Neutrophil (primary cell): ENCODE results near the gene ZBTB16.

Source experiments
- H3K27ac ChIP-seq: fragments of 200-600 bp; sonication (generic); 2 replicates; pipeline ENCODE4 v1.5.1; 2016; ENCODE audit warnings: mild to moderate bottlenecking, moderate library complexity
- H3K27me3 ChIP-seq: fragments of 200-600 bp; sonication (generic); 2 replicates; pipeline ENCODE4 v1.6.0; 2016; ENCODE audit warnings: mild to moderate bottlenecking
- H3K36me3 ChIP-seq: fragments of 200-600 bp; sonication (generic); 2 replicates; pipeline ENCODE4 v1.5.1; 2017
- H3K4me1 ChIP-seq, 2 experiments: fragments of 200-600 bp in 1 of 2; sonication (generic) in 1 of 2; 1 replicate in 1 of 2; 2 replicates in 1 of 2; pipeline versions ENCODE4 v1.5.1 to v1.6.1; 2013 to 2016; ENCODE audit warnings: low read depth in 1 of 2, low read length in 1 of 2, mild to moderate bottlenecking in 1 of 2, moderate library complexity in 1 of 2; ENCODE audit not compliant: control insufficient read depth in 1 of 2, insufficient read depth in 1 of 2
- H3K4me3 ChIP-seq, 2 experiments: fragments of 200-600 bp in 1 of 2; sonication (generic) in 1 of 2; 1 replicate in 1 of 2; 2 replicates in 1 of 2; pipeline ENCODE4 v1.5.1; 2013 to 2016; ENCODE audit warnings: low read depth in 1 of 2, low read length in 1 of 2, mild to moderate bottlenecking in 1 of 2, moderate library complexity in 1 of 2
- H3K9me3 ChIP-seq: fragments of 200-600 bp; sonication (generic); 2 replicates; pipeline ENCODE4 v1.5.1; 2016
- TF ChIP-seq, protein P1 (sequence below): fragments of 200-600 bp; sonication (generic); IDR thresholded peaks from 2 replicates; pipeline ENCODE4 v1.5.1; 2016; ENCODE audit warnings: antibody characterized with exemption

The ZBTB16 gene

DNA sequence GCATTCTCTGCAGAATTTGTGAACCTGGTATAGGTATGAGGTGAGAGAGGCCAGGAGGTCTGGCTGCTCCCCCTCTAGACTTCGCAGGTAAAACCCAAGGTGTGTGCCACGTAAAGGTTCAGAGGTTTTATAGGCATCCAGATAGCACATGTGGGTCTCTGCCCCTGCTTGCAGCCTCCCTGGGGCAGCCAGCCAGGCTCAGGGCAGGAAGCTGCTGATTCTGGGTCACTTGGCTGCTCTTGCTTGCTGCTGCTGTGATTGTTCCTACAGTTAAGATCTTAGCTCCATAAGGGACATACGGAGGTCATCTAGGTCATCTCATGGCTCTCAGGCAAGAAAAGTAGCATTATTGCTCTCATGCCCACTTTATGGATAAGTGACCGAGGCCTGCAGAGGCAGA, 30.2 kb downstream of the ZBTB16 start:
- TF ChIP-seq, protein P1, sequence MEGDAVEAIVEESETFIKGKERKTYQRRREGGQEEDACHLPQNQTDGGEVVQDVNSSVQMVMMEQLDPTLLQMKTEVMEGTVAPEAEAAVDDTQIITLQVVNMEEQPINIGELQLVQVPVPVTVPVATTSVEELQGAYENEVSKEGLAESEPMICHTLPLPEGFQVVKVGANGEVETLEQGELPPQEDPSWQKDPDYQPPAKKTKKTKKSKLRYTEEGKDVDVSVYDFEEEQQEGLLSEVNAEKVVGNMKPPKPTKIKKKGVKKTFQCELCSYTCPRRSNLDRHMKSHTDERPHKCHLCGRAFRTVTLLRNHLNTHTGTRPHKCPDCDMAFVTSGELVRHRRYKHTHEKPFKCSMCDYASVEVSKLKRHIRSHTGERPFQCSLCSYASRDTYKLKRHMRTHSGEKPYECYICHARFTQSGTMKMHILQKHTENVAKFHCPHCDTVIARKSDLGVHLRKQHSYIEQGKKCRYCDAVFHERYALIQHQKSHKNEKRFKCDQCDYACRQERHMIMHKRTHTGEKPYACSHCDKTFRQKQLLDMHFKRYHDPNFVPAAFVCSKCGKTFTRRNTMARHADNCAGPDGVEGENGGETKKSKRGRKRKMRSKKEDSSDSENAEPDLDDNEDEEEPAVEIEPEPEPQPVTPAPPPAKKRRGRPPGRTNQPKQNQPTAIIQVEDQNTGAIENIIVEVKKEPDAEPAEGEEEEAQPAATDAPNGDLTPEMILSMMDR, result no peak
- H3K9me3 ChIP-seq, result no peaks in the 10 kb centered on the region
- H3K4me3 ChIP-seq, result no peak overlapping the region
- H3K4me1 ChIP-seq, result peaks cover 38 to 44% of the 10 kb centered on the region in 2 experiments
- H3K27ac ChIP-seq, result no peak overlapping the region
- no peaks in the 10 kb centered on the region for H3K36me3 ChIP-seq
- no peaks in the 10 kb centered on the region for H3K27me3 ChIP-seq

DNA sequence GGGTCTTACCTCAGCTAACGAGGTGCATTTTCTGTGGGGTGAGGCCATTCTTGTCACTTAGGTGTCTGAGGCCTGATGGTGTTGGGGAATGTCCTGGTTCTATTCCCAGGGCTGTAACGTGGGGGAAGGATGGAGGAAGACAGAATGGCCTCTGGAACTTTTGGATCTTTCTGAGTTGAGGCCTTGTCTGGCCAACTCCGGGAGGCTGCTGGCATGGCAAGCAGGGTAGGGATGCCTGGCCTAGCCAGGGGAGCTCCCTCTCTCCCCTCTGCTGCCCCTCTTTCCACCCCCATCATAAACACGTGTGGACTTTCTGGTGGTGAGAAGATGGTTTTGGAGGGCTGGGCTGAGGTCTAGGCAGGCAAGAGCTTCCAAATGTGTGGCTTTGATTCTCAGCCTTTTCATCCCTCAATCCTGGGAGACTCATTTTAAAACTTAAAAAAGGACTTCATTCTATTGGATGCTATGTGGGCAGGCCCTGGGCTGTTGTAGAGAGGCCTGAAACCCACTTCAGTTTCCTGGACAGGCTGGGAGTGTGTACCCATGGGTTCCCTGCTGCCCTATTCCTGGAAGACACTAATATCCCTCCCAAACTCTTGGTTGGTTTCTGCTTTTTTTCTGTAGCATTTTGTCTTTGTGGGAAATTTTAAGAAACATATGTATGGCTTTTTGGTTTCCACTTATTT, 30.9 kb downstream of the ZBTB16 start:
- TF ChIP-seq, protein P1, result no peak
- Histone ChIP-seq H3K27ac (no peak overlapping the region), H3K4me1 (peaks cover 38 to 44% of the 10 kb centered on the region in 2 experiments), H3K27me3 (no peaks in the 10 kb centered on the region), H3K4me3 (no peak overlapping the region), H3K36me3 (no peaks in the 10 kb centered on the region), H3K9me3 (no peaks in the 10 kb centered on the region)

DNA sequence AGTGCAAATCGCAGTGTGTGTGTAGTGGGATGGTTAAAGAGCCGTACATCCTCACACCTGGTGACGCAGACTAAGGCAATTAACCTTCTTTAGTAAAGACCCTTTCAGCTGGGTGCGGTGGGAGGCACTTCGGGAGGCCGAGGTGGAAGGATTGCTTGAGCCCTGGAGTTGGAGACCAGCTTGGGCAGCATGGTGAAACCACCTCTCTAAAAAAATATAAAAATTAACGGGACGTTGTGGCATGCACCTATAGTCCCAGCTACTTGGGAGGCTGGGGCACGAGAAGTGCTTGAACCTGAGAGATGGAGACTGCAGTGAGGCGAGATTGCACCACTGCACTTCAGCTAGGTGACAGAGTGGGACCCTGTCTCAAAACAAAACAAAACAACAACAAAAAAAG, 31.5 kb downstream of the ZBTB16 start:
- H3K27ac ChIP-seq, result no peak overlapping the region
- H3K4me1 ChIP-seq, result peaks cover 34 to 39% of the 10 kb centered on the region in 2 experiments
- H3K9me3 ChIP-seq, result no peaks in the 10 kb centered on the region

DNA sequence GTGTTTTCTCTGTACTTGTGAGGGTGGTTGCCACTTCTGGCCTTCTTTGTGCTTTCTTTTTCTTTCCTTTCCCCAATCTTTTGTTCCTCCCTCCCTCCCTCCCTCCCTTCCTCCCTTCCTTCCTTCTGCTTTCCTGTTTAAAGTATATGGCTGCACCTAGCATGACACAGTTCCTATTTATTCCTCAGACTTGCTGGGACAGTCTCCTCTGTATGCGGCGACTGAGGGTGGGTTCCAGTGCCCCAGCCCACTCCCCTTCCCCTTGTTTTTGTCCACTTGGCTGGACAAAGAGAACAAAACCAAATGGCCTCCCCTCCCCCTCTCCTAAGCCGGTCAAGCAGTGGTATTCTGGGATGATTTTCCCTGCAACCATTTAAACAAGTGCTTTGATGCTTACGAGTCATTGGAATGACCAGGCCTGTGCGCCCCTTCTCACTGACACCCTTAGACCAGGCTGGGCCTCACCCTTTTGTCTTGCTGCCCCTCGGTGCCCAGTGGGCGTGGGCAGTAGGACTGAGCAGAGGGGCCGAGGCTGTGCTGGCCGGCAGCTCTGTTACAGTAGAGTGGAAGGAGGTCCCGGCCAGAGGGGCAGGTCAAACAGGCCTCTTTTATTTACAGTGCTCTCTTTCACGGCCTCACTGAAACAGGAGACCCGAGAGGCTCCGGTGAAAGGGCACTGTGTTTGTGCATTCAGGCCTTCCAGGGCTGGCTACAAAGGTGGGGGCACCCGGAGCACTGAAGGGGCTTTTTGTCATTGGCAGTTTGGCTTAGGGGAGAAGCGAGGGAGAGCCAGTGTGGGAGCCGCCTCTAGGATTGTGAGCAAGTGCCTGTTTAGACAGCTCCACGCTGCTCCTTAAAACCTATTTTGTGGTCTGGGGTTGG, 32.2 kb downstream of the ZBTB16 start:
- Histone ChIP-seq H3K36me3 (no peaks in the 10 kb centered on the region), H3K27me3 (no peaks in the 10 kb centered on the region), H3K9me3 (no peaks in the 10 kb centered on the region), H3K4me1 (peaks cover 32 to 38% of the 10 kb centered on the region in 2 experiments), H3K27ac (peak overlapping the region; percentile 29), H3K4me3 (no peak overlapping the region)
- TF ChIP-seq, protein P1, result no peak

More for the DNA sequence above, 31.5 kb downstream of the ZBTB16 start:
- H3K27me3 ChIP-seq, result no peaks in the 10 kb centered on the region
- no peaks in the 10 kb centered on the region for H3K36me3 ChIP-seq
- TF ChIP-seq, protein P1, result no peak
- H3K4me3 ChIP-seq, result no peak overlapping the region

DNA sequence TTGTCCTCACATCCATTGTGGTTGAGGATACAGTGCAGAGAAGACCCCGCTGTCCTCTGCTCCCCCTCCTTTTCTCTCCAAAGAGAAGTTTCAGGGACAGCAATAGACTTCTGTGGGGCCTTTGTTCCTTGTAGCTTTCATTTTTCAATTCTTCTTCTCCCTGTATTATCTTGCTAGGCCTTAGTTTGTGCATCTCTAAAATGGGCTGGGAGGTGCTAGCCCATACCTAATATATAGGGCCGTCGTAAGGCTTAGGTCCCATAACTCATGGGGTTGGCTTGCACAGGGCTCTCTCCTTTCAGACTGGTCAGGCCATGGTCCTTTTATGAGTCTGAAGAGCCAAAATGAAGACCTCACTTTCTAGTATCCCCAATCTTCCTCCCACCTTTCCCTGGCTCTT, 33.0 kb downstream of the ZBTB16 start:
- no peak overlapping the region for H3K27ac ChIP-seq
- no peak overlapping the region for H3K4me3 ChIP-seq
- H3K9me3 ChIP-seq, result no peaks in the 10 kb centered on the region
- H3K27me3 ChIP-seq, result no peaks in the 10 kb centered on the region
- H3K4me1 ChIP-seq, result peaks cover 31 to 34% of the 10 kb centered on the region in 2 experiments
- H3K36me3 ChIP-seq, result no peaks in the 10 kb centered on the region
- TF ChIP-seq, protein P1, result no peak
